Loucy (cell line): ENCODE measurements around the gene PGP.

Experiments
- H2AFZ ChIP-seq: fragments of 200-600 bp; sonication (generic); 2 replicates; pipeline ENCODE4 v1.6.0; 2016; ENCODE audit warnings: antibody characterized with exemption, mild to moderate bottlenecking, low read length, moderate library complexity
- H3F3A ChIP-seq: fragments of 200-600 bp; 2 replicates; pipeline ENCODE4 v1.6.0; 2016; ENCODE audit warnings: antibody characterized with exemption, low read depth, mild to moderate bottlenecking
- H3K27me3 ChIP-seq: fragments of 200-600 bp; sonication (generic); 2 replicates; pipeline ENCODE4 v1.6.1; 2014; ENCODE audit warnings: low read length, mild to moderate bottlenecking; ENCODE audit not compliant: insufficient read depth, poor library complexity, severe bottlenecking
- H3K36me3 ChIP-seq: fragments of 200-600 bp; sonication (generic); 2 replicates; pipeline ENCODE4 v1.6.1; 2016; ENCODE audit warnings: low read length; ENCODE audit not compliant: insufficient read depth
- H3K4me1 ChIP-seq: fragments of 200-600 bp; sonication (generic); 2 replicates; pipeline ENCODE4 v1.5.1; 2014; ENCODE audit warnings: low read length, mild to moderate bottlenecking; ENCODE audit not compliant: insufficient read depth, poor library complexity, severe bottlenecking
- H3K4me2 ChIP-seq: fragments of 200-600 bp; sonication (generic); 2 replicates; pipeline ENCODE4 v1.6.0; 2014; ENCODE audit warnings: antibody characterized with exemption, low read length, low read depth, mild to moderate bottlenecking; ENCODE audit not compliant: poor library complexity, severe bottlenecking
- H3K4me3 ChIP-seq: fragments of 200-600 bp; sonication (generic); 2 replicates; pipeline ENCODE4 v1.5.1; 2014; ENCODE audit warnings: low read length, mild to moderate bottlenecking, mixed read lengths; ENCODE audit not compliant: poor library complexity, severe bottlenecking
- H3K79me2 ChIP-seq: fragments of 200-600 bp; sonication (generic); 2 replicates; pipeline ENCODE4 v1.6.1; 2014; ENCODE audit warnings: low read length; ENCODE audit not compliant: insufficient read depth
- H3K9ac ChIP-seq: fragments of 200-600 bp; sonication (generic); 2 replicates; pipeline ENCODE4 v1.6.0; 2014; ENCODE audit warnings: mild to moderate bottlenecking, low read depth, low read length, moderate library complexity; ENCODE audit not compliant: poor library complexity, severe bottlenecking
- H3K9me2 ChIP-seq: fragments of 200-600 bp; sonication (generic); replicated peaks from 2 replicates; pipeline ENCODE4 v1.6.1; 2016; ENCODE audit warnings: low read depth, low read length, mixed read lengths
- H3K9me3 ChIP-seq: fragments of 200-600 bp; sonication (generic); 2 replicates; pipeline ENCODE4 v1.6.1; 2014; ENCODE audit warnings: mild to moderate bottlenecking, antibody characterized with exemption, low read length, low read depth; ENCODE audit not compliant: insufficient read depth
- H4K20me1 ChIP-seq: fragments of 200-600 bp; sonication (generic); 2 replicates; pipeline ENCODE4 v1.6.0; 2014; ENCODE audit warnings: antibody characterized with exemption, low read length, mild to moderate bottlenecking; ENCODE audit not compliant: insufficient read depth, poor library complexity, severe bottlenecking
- EZH2phosphoT487 ChIP-seq: fragments of 200-600 bp; IDR thresholded peaks from 2 replicates; pipeline ENCODE4 v1.6.1; 2018; ENCODE audit warnings: antibody characterized with exemption, mild to moderate bottlenecking, moderate library complexity, borderline replicate concordance
- TF ChIP-seq, protein P1 (sequence below): fragments of 200-600 bp; sonication (generic); conservative IDR thresholded peaks from 2 replicates; pipeline ENCODE4 v1.5.1; 2014; ENCODE audit warnings: mild to moderate bottlenecking, antibody characterized with exemption, low read length

PGP gene

DNA sequence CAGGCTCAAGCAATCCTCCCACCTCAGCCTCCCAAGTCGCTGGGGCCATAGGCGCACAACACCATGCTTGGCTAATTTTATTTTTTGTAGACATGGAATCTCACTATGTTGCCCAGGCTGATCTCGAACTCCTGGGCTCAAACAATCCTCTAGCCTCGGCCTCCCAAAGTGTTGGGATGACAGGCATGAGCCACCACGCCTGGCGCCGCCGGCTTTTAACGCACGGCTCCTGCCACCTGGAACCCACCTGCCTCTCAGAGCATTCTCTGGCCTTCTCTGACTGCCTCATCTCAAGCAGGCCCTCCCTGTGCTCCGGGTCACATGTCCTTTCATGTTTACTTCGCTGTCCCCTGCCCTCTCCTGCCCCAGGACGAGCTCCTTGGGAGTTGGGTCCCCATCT, 28.6 kb downstream of the PGP start:
- H4K20me1 ChIP-seq = no peaks in the 10 kb centered on the region
- H3K79me2 ChIP-seq = no peaks in the 10 kb centered on the region
- H2AFZ ChIP-seq = no peak overlapping the region
- no peaks in the 10 kb centered on the region for H3K36me3 ChIP-seq
- H3K4me1 ChIP-seq = no peaks in the 10 kb centered on the region
- no peaks in the 10 kb centered on the region for H3F3A ChIP-seq
- no peaks in the 10 kb centered on the region for H3K9me2 ChIP-seq
- no peak overlapping the region for H3K4me3 ChIP-seq
- H3K4me2 ChIP-seq = no peak overlapping the region
- H3K9me3 ChIP-seq = no peaks in the 10 kb centered on the region
- no peaks in the 10 kb centered on the region for H3K27me3 ChIP-seq
- TF ChIP-seq, protein P1, sequence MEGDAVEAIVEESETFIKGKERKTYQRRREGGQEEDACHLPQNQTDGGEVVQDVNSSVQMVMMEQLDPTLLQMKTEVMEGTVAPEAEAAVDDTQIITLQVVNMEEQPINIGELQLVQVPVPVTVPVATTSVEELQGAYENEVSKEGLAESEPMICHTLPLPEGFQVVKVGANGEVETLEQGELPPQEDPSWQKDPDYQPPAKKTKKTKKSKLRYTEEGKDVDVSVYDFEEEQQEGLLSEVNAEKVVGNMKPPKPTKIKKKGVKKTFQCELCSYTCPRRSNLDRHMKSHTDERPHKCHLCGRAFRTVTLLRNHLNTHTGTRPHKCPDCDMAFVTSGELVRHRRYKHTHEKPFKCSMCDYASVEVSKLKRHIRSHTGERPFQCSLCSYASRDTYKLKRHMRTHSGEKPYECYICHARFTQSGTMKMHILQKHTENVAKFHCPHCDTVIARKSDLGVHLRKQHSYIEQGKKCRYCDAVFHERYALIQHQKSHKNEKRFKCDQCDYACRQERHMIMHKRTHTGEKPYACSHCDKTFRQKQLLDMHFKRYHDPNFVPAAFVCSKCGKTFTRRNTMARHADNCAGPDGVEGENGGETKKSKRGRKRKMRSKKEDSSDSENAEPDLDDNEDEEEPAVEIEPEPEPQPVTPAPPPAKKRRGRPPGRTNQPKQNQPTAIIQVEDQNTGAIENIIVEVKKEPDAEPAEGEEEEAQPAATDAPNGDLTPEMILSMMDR = no peak
- no peak for TF ChIP-seq EZH2phosphoT487
- no peak overlapping the region for H3K9ac ChIP-seq

DNA sequence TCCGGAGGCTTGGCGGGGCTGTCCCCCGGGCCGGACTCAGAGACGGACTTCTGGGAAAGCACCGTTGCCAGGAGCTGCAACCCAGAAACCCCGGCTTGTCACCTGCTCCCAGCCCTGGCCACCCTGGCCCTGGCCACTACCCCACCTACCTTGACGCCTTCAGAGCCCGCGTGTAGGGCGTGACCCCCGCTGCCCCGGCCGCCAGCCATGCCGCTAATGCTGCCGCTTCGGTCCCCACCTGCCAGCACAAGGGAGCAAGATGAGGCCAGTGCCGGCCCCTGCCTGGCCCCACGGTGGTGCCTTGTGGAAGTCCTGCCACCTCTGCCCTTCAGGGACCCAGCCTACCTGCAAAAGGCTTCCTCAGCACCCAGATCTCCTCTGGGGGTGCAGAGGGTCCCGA, 29.7 kb downstream of the PGP start:
- no peaks in the 10 kb centered on the region for H3F3A ChIP-seq
- no peaks in the 10 kb centered on the region for H3K4me1 ChIP-seq
- no peaks in the 10 kb centered on the region for H3K9me2 ChIP-seq
- H3K9ac ChIP-seq = no peak overlapping the region
- H3K9me3 ChIP-seq = no peaks in the 10 kb centered on the region
- no peak overlapping the region for H3K4me3 ChIP-seq
- no peaks in the 10 kb centered on the region for H4K20me1 ChIP-seq
- H2AFZ ChIP-seq = no peak overlapping the region
- H3K36me3 ChIP-seq = no peaks in the 10 kb centered on the region
- H3K79me2 ChIP-seq = no peaks in the 10 kb centered on the region
- TF ChIP-seq, protein P1 = no peak
- no peak for TF ChIP-seq EZH2phosphoT487
- H3K4me2 ChIP-seq = no peak overlapping the region
- H3K27me3 ChIP-seq = no peaks in the 10 kb centered on the region

DNA sequence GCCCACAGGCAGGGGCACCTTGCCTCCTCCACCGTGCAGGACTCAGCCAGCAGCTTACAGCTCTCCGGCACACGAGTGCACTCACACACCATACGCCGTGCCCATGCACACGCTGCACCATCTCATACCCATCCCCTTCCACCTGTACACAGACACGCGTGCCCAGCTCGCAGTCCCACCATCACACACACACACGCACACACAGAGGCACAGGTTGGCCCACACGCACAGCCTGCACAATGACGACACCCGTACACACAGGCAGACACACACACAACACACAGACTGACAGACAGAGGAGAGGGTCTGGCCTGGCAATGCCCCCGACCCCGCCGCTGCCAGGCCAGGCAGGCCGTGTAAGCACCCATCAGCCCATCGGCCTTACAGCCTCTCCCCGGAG, 30.3 kb downstream of the PGP start:
- H3K27me3 ChIP-seq = no peaks in the 10 kb centered on the region
- no peaks in the 10 kb centered on the region for H3K9me3 ChIP-seq
- no peak for TF ChIP-seq EZH2phosphoT487
- TF ChIP-seq, protein P1 = no peak

More for the DNA sequence above, 30.3 kb downstream of the PGP start:
- no peaks in the 10 kb centered on the region for H3K4me1 ChIP-seq
- H3K4me3 ChIP-seq = no peak overlapping the region
- H3F3A ChIP-seq = no peaks in the 10 kb centered on the region
- no peak overlapping the region for H2AFZ ChIP-seq
- no peaks in the 10 kb centered on the region for H3K9me2 ChIP-seq
- H3K79me2 ChIP-seq = no peaks in the 10 kb centered on the region
- no peak overlapping the region for H3K4me2 ChIP-seq
- H3K9ac ChIP-seq = no peak overlapping the region
- no peaks in the 10 kb centered on the region for H4K20me1 ChIP-seq
- no peaks in the 10 kb centered on the region for H3K36me3 ChIP-seq
